GM18867 (cell line): ENCODE measurements around the gene SPRED1.
"Not testable (repeated sequence)": the region's sequence is repeated elsewhere in the genome, so short reads cannot be mapped to it uniquely, and the experiment has no call there.

Source experiments
- ATAC-seq: cut with Tn5 transposase; IDR thresholded peaks from one replicate; pipeline ENCODE4 v1.9.1; 2021; ENCODE audit warnings: mild to moderate bottlenecking, moderate library complexity; ENCODE audit not compliant: unreplicated experiment

SPRED1 gene

DNA sequence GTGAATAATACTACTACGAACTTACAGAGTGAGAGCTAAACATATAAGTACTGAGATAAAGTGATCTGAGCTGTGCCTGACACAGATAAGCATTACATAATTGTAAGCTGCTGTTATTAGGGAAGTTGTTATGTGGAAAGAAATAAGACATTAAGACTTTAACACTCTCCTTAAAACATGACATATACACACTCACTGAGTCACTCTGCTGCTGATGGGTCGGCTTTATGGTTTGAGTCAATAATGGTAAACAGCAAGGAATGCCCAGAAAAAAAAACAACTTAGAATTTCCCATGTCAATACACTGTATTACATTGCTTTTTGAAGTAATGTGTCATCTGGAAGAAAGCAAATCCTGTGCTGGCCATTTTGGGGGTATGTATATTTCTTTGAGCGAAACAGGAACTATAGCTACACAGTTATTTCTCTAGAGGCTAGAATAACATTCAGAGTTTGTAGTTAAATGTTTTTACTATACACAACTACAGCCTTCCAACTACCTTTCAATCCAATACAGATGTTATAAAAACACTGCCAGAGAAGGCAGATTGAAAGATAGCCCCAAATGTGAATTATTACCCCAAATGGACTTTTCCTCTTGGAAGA lies 22.8 kb upstream of the SPRED1 start:
- no peak for ATAC-seq

DNA sequence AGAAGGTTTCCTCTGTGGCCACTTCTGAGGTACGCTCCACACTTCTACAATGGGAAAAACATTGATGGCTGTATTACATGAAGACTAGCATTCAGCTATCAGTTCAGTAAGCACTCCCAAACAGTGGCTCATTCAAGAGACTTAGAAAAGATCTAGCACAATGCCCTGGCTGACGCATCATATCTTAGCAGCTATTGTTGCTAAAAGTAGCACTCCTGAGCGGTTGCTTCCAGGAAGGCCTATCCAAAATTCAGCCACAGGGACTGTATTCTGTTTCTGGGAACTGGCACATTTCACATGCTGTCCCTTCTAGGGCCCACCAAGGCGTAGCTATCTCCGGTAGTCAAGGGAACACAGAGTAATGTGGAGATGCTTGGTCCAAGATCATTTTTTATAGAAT lies 21.2 kb upstream of the SPRED1 start:
- no peak for ATAC-seq

DNA sequence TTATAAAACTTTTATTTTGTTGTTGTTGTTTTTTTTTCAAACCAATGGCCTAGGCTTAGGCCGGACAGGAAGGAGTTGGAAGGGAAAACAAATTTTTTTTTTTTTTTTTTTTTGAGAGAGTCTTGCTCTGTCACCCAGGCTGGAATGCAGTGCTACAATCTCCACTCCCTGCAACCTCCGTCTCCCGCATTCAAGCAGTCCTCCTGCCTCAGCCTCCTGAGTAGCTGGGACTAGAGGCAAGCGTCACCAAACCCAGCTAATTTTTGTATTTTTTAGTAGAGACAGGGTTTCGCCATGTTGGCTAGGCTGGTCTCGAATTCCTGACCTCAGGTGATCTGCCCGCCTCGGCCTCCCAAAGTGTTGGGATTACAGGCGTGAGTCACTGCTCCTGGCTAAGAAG lies 15.6 kb upstream of the SPRED1 start:
- ATAC-seq: not testable (repeated sequence)

DNA sequence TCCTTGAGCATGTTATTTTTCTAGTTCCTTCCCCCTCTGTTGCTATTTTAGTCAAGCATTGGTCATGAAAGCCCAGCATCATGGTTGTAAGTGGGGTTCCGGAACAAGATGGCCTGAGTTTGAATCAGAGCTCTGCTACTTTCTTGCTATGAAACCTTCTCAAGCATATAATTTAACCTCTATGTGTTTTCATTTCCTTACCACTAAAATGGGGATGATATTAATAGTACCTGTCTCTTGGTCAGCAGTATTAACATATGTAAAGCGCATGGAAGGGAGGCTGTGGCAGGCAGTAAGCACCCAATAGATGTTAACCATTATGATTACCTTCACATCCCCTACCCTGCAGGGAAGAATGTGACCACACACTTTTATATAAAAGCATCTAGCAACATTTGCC lies 14.3 kb upstream of the SPRED1 start:
- peak; percentile 59 for ATAC-seq

DNA sequence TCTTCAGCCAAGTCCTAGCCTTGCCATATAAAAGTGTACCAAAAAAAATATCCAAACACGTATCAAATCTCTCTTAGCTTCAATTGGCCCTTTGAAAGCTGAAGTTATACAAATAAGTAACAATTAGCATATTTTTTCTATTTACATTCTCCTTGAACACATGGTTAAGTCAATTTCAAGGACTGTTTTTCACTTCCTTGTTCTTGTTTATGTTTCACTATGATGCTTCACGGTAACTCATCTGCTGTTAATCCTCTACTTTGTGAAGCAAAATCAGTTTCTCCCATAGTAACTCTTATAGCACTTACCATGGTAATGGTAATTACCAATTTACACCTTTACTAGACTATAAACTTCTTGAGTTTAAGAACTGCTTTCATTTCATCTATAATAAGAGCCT lies 10.6 kb upstream of the SPRED1 start:
- peak; percentile 85 for ATAC-seq

DNA sequence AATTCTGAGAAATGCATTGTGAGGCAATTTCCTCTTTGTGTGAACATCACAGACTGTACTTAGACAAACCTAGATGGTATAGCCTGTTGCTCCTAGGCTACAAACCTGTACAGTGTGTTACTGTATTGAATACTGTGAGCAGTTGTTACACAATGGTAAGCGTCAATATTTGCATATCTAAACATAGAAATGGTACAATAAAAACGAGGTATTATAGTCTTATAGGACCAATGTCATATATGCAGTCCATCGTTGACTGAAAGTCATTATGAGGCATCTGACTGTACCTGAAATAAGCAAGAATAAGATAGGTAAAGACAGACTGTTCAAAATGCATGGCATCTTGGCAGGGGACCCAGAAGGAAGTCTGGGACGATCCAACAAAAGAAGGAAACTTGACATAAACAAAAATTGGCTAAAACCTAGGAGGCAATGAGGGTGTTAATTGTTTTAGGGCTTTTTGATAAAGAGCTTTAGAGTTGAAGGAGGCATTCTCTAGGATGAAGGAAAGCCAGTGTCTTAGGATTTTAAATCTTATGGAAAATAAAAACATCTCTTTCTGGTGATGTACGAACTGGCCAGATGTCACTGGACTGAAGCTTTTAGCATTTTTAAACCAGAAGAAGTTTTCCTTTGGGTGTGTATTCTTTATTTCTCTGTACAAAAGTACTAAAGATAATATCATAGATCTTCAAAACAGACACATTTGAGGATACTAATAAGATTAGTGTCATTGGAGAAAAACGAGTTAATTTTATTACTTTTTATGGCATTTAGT lies 9.2 kb upstream of the SPRED1 start:
- no peak for ATAC-seq

DNA sequence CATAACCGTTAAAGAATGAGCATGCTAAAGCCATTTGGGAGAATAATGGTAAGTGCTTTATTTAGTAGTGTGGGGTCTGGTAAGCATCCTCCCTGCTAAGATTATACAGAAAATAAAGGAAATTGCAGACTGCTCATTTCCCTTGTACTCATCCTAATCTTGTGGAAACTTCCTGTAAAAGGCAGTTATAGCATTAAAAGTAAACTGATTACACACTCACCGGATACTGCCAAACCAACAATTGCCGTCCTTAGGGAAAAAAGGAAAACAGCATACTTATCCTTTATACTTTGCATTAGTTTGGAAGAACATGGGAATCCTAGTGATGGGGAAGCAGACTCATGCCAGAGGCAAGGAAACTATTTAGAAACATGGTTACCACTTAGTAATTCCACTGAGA lies 5.3 kb upstream of the SPRED1 start:
- ATAC-seq: no peak

DNA sequence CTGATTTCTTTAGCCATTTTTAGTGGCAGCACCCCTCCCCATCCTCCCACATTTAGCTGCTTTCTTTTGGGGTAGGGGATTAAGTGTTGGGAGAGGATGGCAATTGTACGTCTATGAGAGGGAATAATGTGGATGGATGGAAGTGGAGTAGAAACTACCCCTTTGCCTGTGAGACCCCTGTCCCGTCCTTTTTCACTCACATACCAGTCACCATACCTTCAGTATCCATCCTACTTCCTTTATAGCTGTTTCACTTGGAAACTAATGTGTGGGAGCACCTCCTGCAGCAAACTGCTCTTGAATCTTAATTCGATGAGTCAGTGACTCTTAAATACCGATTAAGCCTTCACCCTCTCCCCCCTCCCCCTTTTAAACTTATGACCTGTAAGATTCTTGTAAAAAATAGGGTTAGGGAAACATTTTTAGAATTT lies 730 bp downstream of the SPRED1 start:
- no peak for ATAC-seq

DNA sequence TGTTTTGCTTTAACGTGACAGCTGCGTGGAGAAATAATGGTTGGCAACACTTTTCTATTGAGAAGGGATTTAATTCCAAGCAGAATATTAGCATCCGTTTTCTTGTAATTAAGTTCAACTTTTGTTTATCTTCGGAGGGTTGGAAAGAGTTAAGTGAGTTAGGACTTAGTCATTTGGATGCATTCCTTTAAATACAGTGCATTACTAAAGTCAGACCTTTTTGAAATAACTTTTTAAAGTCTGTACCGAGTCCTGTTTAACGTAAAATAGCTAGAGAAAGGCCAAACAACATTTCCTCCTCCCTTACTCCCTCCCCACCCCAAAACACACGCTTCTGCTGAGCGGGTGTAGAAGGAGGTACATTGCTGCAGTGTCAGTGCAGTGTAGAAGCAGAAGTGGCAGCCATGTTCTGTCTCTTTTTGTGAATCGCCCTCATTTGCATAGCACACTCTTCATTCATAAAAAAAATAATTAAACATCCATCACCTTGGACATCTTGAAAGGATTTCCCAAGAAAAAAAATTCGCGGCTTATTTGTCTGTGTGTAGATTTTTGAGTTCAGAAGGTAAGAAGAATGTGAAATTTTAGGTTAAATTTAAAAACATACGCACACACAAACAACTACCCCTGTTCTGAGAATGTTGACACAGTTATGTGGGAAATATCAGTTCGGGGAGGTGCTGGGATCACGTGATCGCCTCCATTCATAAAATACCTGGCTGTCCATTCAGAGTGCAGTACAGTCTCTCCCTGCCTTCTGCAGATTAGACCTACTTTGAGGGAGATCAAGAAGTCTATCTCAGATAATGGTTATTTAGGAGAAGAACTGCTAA lies 1.6 kb downstream of the SPRED1 start:
- ATAC-seq: peak; percentile 52

DNA sequence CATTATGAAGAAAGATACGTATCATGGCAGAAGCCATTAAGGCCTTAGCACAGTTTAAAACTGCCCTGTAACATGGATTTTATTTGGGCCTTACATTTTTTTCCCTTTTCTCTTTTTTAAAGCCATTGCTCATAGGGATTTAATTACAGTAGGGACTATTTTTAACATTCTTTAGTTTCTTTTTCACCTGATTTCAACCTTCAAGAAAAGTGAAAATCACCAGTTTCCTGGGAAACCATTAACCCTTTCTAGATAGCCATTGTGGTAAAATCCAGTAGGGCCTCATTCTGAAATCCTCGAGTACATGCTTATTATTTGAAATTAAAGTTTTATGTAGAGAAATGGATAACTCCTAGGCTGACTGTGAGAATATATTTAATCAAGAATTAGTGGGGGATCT lies 3.1 kb downstream of the SPRED1 start:
- no peak for ATAC-seq

DNA sequence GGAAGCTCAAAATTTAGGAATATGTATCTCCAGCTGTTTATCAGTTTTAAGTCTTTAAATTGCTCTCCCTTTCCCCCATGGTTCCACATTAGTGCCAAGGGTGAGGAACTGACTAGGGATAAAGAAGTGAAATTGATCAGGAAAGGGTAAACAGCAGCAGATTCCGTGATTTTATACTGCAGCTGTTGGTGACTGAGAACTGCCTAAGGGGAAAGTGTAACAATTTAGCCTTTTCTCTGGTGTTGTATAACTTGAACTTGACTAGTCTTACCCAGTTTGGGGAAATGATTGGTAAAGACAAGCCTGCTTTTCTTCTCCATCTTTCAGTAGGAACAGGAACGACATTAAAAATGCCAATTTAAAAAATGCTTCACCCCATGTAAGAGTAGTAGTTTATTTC lies 5.0 kb downstream of the SPRED1 start:
- ATAC-seq: no peak

DNA sequence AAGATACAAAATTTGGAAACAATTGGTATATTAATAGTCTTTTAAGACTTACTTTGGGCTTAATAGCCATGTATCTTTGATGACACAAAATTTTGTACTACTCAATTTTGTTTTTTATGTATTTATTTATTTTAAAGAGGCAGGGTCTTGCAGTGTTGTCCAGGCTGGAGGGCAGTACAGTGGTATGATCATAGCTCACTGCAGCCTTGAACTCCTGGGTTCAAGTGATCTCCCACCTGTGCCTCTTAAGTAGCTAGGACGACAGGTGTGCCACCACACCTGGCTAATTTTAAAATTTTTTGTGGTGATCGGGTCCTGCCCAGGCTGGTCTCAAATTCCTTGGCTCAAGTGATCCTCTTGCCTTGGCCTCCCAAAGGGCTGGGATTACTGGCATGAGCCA lies 6.5 kb downstream of the SPRED1 start:
- no peak for ATAC-seq

DNA sequence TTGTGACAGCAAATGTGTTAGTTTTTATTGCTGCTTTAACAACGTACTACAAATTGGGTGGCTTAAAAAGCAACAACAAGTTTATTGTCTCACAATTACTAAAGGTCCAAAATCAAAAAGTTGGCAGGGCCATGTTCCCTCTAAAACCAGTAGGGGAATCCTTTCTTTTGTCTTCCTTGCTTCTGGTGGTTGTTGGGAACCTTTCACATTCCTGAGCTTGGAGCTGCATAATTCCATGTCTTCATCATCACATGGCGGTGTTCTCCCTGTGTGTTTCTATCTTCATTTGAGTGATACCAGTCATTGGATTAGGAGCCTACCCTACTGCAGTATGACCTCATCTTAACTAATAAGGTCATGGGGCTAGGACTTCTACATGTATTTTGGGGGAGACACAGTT lies 7.4 kb downstream of the SPRED1 start:
- ATAC-seq: no peak

DNA sequence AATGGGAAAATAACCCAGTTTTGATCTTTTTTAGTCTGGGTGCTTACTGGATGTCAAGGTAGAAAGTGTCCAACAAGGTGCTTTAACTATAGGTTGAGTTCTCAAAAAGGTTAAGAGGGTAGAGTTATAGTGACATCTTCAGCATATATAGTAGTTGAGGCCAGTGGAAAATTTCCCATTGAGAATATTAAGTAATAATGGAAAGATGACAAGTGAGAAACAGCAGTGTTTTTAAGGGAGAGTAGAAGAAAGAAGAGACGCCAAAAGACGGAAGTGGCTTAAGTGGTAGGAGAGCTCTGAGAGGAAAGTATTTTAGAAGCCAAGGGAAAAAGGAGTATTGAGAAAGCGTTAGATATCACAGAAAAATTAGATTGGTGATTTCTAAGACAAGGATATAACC lies 10.6 kb downstream of the SPRED1 start:
- ATAC-seq: no peak

DNA sequence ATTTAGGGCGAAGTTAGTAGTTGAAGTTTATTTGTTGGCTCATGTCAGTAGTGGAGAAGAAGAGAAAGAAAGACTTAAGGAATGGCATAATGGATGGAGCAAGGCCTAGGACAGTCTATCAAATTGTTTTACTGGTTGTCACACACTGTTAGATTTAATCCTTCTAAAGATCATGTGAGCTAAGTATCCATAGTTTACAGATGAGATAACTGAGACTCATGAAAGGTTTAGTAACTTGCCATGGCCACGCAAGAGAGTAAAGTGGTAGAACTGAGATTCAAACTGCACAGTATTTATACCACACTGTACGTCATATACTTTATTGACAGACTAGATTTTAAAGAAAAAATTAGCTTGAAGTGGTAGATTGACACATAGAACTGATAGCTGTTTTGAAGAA lies 11.4 kb downstream of the SPRED1 start:
- no peak for ATAC-seq

DNA sequence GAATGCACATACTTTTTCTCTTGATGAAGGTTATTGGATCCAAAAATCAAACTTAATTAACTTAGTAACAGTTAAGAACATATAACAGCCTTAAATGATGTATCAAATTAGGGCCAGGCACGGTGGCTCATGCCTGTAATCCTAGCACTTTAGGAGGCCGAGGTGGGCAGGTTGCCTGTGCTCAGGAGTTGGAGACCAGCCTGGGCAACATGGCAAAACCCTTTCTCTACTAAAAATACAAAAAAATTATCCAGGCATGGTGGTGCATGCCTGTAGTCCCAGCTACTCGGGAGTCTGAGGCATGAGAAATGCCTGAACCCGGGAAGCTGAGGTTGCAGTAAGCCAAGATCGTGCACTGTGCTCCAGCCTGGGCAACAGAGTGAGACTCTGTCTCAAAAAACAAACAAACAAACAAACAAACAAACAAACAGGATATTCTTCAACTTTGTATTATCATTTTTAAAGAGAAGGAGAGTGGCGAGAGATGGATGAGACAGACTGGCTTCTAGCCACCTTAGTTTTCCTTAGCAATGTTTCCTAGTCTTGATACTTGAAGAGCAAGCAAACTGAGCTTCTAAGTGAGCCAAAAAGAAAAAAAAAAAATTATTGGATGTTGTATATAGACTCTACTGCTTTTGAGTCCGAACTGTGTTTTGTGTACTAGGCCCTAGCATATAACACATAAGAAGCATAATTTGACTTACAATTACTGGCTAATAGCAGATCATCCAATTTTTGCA lies 13.8 kb downstream of the SPRED1 start:
- ATAC-seq: no peak

DNA sequence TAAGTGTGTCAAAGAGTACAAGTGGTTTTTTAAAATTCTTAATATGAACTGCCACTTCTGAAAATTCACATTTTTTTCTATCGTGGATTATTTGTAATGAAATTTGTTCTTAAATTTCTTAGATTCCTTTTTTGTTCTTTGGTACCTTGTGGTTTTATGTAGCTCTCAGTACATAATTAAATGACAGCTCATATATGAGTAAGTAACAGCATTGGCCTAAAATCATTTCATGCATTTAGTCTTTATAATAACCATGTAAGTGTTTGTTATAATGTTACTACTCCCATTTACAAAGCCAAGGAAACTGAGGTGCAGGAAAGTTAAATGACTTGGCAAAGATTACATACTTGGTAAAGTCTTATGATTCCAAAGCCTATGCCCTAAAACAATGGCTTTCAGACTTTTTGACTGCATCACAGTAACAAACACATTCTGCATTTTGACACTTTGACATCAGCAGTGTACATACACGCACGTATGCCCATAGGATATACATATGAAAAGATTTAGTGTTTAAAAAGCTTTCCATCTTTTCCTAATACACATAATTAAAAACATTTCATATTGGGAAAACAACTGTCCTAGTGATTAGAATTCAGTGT lies 14.9 kb downstream of the SPRED1 start:
- no peak for ATAC-seq

DNA sequence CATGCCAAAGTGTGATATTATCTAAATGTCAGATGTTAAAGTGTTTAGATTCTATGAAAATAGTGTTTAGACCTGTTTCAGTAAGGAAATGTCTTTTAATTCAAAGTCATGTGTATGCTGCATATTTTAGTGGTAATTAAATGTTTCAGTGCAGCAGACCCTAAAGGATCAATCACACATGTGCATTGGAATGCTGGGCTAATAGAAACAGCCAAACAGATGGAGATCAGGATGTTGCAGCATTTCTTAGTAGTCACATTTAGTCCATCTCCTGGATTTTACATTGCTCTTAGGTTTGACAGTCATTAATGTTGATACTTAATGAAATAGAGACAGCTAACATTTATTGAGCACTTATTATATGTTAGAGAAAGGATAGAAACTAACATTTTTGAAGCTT lies 18.5 kb downstream of the SPRED1 start:
- no peak for ATAC-seq

DNA sequence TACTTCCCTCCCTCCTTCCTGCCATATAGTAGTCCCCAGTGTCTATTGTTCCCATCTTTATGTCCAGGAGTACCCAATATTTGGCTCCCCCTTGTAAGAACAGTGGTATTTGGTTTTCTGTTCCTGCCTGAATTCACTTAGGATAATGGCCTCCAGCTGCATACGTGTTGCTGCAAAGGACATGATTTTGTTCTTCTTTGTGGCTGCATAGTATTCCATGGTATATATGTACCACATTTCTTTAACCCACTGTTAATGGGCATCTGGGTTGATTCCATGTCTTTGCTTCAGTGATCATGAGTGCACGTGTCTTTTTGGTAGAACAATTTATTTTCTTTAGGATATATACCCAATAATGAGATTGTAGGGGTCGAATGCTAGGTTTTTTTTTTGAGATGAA lies 19.3 kb downstream of the SPRED1 start:
- no peak for ATAC-seq

DNA sequence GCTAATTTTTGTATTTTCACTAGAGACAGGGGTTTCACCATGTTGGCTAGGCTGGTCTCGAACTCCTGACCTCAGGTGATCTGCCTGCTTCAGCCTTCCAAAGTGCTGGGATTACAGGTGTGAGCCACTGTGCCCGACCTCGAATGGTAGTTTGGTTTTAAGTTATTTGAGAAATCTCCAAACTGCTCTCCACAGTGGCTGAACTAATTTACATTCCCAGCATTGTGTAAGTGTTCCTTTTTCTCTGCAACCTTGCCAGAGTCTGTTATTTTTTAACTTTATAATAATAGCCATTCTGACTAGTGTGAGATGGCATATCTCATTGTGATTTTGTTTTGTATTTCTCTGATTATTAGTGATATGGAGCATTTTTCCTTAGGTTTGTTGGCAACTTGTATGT lies 19.8 kb downstream of the SPRED1 start:
- ATAC-seq: not testable (repeated sequence)

DNA sequence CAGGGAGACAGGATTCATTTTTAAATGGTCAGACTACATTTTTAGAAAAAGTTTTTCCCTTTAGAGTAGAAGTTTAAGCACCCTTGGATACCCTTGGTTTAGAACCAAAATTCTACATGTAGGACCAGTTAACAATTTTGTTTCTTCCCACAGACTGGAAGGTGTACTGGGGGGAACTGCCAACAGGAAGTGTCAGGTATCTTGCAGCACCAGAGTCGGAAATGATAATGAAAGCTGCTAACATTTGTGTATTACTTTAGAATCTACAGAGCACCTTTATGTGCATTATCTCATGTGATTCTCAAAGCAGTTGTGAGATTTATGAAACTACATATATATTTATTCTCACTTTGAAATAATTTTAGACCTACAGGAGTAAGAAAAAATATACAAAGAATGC lies 21.5 kb downstream of the SPRED1 start:
- ATAC-seq: no peak
